ENCODE results near the gene TENM4. TPM values are rescaled to one million over a fixed set of nuclear protein-coding genes. Genes with fewer than 3 reads are reported as not detected.

Gene TENM4
- total and polyA plus RNA-seq, 2 of the 8 experiments (the other 6 are each of a cell fraction or from before 2014, with no cell fraction given) = 3.5 to 7.2 TPM

- ChIA-PET POLR2A (ENCODE audit: partially characterized antibody) (no interaction called here), CTCF (ENCODE audit: partially characterized antibody) (interaction anchor here (0.7 to 3.5 kb wide), 3 partner anchors 12 to 116 kb away, joined by 3 to 17 read pairs (median 3); no protein-coding TSS in a partner anchor)
These were observed 267.2 kb downstream of the TENM4 start for GRCh38 chr11:79173615-79174014.

More at GRCh38 chr11:79173615-79174014, 267.2 kb downstream of the TENM4 start:
- H4K8ac ChIP-seq (ENCODE audit: extremely low read depth, insufficient read depth, low read length) = no peak overlapping the region
- H3K4me2 ChIP-seq (ENCODE audit: insufficient read depth in 1 of 2, low read depth in 2 of 2, low read length in 2 of 2) = no peak overlapping the region
- H3K36me3 ChIP-seq (ENCODE audit: control insufficient read depth in 2 of 4, insufficient read depth in 4 of 4, low read length in 3 of 4) = no peaks in the 10 kb centered on the region
- no peak for FAIRE-seq
- no peak overlapping the region for H3K4me3 ChIP-seq (ENCODE audit: extremely low read depth in 1 of 4, insufficient read depth in 2 of 4, low read depth in 3 of 4, low read length in 4 of 4)
- H2BK120ac ChIP-seq (replicated peaks; ENCODE audit: low read depth, low read length) = no peak overlapping the region
- WGBS, 2 experiments (ENCODE audit: extremely low coverage in 1 of 2, insufficient coverage in 1 of 2, insufficient read length in 1 of 2, insufficient replicate concordance in 2 of 2, low coverage in 1 of 2, low lambda C conversion rate in 2 of 2, missing lambda C conversion rate in 1 of 2) = 82% methylated on average over 5 of the region's 5 CpGs; no CpG with 5 or more reads in 1 of the 2 experiments
- H3K27ac ChIP-seq (ENCODE audit: low read depth, low read length) = no peak overlapping the region
- no peaks in the 10 kb centered on the region for H3K9me3 ChIP-seq (ENCODE audit: insufficient read depth in 2 of 2, low read depth in 1 of 2, low read length in 1 of 2)
- no peak overlapping the region for H2BK20ac ChIP-seq (ENCODE audit: low read length)
- H3K79me1 ChIP-seq (ENCODE audit: low read depth, low read length) = no peaks in the 10 kb centered on the region
- H2BK12ac ChIP-seq (ENCODE audit: low read depth, low read length) = no peak overlapping the region
- no peak overlapping the region for H3K23ac ChIP-seq (ENCODE audit: insufficient read length)
- no peaks in the 10 kb centered on the region; the same call in 1 of the 2 replicates for H3K23me2 ChIP-seq (ENCODE audit: low read depth, low read length)
- DNase-seq (ENCODE audit: low read depth in 1 of 2, low spot score in 2 of 2) = no peak
- H2AFZ ChIP-seq (ENCODE audit: low read length) = no peak overlapping the region
- H4K20me1 ChIP-seq (replicated peaks in 1 of 2; ENCODE audit: control insufficient read depth in 1 of 2, insufficient read depth in 2 of 2, low read length in 2 of 2) = no peaks in the 10 kb centered on the region
- H4K5ac ChIP-seq (ENCODE audit: insufficient read length, low read depth, low read length) = no peak overlapping the region
- no peak overlapping the region for H3K18ac ChIP-seq (ENCODE audit: extremely low read depth, low read length)
- no peak overlapping the region for H3K4ac ChIP-seq (replicated peaks; ENCODE audit: insufficient read length, low read depth, low read length)
- no peaks in the 10 kb centered on the region for H3K27me3 ChIP-seq (replicated peaks in 1 of 4; ENCODE audit: control insufficient read depth in 3 of 4, extremely low read depth in 1 of 4, insufficient read depth in 3 of 4, low read length in 3 of 4)
- H2BK5ac ChIP-seq (ENCODE audit: low read depth, low read length) = no peak overlapping the region
- H3K79me2 ChIP-seq (ENCODE audit: control insufficient read depth in 1 of 2, insufficient read depth in 2 of 2, low read length in 2 of 2) = no peaks in the 10 kb centered on the region
- no peak overlapping the region for H2BK15ac ChIP-seq (ENCODE audit: low read length)
- H4K91ac ChIP-seq (replicated peaks; ENCODE audit: insufficient read length, low read length) = no peak overlapping the region
- H3K4me1 ChIP-seq (replicated peaks in 1 of 4; ENCODE audit: control insufficient read depth in 3 of 4, insufficient read depth in 4 of 4, low read length in 3 of 4) = peaks cover 0 to 9% (median 5%) of the 10 kb centered on the region in 4 experiments; a peak in 3 of 7 replicates
- H3K14ac ChIP-seq (ENCODE audit: insufficient read length) = no peak overlapping the region
- no peak overlapping the region for H3K56ac ChIP-seq (replicated peaks; ENCODE audit: insufficient read length, low read depth, low read length)
- TF ChIP-seq SRF (IDR thresholded peaks at IDR 0.05; ENCODE audit: low read depth, low read length) = no peak
- no peak for TF ChIP-seq POLR2AphosphoS5 (IDR thresholded peaks at IDR 0.05; ENCODE audit: low read depth, low read length)
- TF ChIP-seq CTCF (IDR thresholded peaks at IDR 0.05; ENCODE audit: control extremely low read depth in 1 of 3, insufficient read depth in 1 of 3, low read depth in 1 of 3, low read length in 3 of 3) = no peak
- no peak for TF ChIP-seq BACH1 (IDR thresholded peaks at IDR 0.05; ENCODE audit: low read length)
- TF ChIP-seq SP4 (IDR thresholded peaks at IDR 0.05; ENCODE audit: low read length) = no peak
- no peak for TF ChIP-seq TAF7 (optimal IDR thresholded peaks at IDR 0.05; ENCODE audit: borderline replicate concordance, low read depth, low read length)
- TF ChIP-seq TAF1 (IDR thresholded peaks at IDR 0.05; ENCODE audit: low read depth, low read length) = no peak
- H3K9ac ChIP-seq (replicated peaks in 1 of 4; ENCODE audit: extremely low read depth in 1 of 4, low read depth in 3 of 4, low read length in 3 of 4) = no peak overlapping the region
- H2AK5ac ChIP-seq (ENCODE audit: low read depth, low read length) = no peak overlapping the region
